Kasumi-1 (cell line): ENCODE data around the gene TMEM163.
"Not testable (repeated sequence)": the region's sequence is repeated elsewhere in the genome, so short reads cannot be mapped to it uniquely, and the experiment has no call there.

Source experiments
- DNase-seq, 2 experiments: peaks; one replicate each; lab custom pipeline; 2025; lab: John Stamatoyannopoulos, UW

Gene TMEM163

DNA sequence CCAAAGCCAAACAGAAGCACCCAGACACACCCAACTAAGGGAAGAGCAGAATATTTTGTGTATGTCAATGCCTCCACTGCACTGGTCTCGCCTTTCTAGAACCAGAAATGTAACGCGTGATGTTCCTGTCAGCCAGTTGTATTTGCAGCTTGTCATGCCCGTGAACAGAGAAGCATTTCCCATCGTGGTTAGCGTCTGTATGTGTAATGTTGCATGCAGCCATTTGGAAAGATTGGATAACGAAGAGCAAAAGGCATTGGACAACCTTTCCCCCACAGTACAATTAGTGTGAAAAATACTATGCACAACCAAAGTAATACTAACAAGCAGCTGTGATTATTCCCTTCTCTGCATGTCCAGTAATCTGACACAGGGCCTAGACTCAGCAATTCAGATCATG is 140.5 kb downstream of the TMEM163 start:
- no peak for DNase-seq

DNA sequence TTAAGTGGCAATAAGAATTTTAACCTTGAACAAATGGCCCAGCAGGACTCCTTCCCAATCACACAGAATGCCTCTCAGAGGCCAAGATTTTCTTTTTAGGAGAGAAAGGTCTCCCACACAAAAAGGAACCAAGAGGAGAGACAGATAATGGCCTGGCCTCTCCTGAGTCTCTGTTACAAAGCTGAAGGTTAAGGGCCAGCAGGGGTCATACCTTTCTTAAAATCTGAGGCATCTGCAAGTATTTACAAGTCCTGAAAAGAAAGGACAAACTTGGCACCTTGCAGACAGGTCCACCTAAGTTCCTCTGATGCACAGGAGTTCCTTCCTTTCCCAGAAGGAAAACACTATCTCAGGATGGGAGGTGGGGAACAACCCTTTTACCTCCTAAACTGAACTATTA is 142.3 kb downstream of the TMEM163 start:
- DNase-seq: no peak

DNA sequence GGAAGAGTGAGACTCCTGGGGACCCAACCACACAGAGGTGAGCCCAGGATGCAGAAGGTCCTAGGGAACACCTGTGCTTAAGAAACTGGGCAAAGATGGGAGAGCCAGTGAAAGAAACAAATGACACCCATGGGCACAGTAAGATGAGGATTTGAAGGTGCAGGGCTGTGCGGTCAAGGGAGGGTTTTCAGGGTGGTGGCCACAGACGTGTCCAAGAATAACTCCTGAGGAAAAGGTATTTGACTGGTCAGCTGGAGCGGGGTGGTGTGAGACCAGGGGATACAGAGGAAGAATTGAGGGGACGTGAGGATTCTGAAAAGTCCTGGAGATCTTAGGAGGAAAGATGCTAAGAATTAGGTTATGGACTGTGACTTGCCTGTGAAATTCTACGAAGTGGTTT is 142.9 kb downstream of the TMEM163 start:
- DNase-seq: no peak

DNA sequence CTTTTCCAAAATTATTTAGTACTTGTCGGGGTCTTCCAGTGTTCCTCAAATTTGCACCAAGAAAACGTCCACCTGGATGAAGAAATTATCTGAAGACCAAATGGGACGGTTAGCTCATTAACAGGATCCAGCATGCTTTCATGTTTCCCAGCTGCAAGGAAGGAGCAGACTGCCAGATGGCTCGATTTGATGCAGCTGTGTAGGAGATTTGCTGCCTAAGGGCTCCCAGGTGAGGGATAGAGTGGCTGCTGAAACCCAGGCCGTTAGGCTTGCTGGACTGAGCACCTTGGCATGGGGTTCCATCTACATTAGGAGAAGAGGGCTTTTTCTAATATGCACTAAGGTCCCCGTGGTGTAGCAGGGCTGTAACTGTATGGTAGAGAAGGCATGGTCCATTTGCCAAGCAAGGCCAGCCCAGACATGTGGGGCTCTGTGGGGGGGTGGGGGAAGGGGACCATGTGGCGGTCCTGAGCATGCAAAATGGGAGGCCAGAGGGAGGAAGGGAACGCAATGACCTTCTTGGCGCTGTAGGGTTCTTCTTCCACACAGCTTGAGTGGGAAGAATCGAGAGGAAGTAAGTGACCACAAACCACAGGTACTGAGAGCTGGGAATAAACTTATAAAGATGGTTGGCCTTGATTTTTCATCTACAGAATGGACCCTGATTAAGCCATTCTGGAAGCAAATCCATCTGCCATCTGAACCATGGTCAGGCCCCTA is 144.0 kb downstream of the TMEM163 start:
- no peak for DNase-seq

DNA sequence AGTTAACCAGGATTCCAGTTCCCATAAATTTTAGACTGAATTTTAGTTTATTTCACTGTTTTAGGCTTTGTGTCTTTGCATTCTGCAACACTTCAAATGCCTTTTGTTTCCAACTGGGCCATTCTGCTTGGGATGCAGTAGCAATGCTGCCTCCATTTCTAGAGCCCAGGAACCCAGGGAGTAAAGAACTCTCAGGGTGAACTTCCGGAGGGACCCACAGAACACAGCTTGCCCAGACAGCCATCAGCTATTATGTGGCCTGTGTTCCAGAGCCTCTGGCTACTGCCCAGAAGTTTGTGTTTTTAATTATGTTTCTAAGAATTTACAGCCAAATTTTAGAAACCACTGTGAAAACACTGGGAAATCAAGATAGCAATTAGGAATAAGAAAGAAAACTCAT is 145.1 kb downstream of the TMEM163 start:
- DNase-seq: no peak

DNA sequence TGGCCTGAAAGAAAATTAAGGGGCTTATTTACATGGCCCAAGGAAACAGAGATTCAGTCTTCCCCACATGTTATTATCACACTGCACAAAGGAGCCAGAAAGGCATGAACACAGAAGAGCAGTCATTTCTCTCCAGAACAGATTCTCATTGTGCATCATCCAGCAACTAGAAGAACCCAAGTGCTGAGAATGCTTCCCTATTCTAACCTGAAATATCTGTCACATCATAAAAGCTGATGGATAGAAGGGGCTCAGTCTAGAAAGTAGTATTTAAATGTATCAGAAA is 145.8 kb downstream of the TMEM163 start:
- no peak for DNase-seq

DNA sequence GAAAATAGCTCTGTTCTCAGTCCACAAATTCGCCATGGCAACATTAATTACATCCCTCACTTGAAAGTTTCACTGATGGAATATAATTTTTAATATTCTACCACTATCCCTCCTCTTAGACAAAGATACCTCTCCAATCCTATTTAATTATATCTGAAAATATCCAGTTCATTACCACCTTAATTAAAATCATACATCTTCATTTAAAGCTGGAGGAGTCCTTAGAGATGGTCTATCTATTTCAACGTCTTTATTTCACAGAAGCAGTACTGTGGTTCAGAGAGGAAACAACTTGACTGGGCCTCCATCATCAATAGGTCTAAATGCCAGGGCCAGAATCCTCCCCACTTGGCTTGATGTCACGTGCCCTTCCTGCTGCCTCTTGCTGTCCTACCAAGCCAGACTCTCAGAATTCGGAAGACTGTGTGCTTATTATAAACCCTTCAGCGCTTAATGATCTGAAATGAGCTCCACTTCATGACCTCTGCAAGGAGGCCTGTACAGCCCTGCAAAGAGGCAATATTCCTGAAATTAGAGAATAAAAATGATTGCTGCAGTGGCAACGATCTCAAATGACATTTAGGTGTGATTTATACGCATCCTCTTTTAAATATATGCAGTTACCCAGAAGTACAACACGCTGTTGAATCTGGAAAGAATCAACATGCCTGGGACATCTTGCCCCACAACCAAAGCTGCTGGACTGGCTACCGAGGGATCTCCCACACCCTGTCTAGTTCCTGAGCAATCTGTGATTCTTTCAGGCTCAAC is 146.3 kb downstream of the TMEM163 start:
- DNase-seq: no peak

DNA sequence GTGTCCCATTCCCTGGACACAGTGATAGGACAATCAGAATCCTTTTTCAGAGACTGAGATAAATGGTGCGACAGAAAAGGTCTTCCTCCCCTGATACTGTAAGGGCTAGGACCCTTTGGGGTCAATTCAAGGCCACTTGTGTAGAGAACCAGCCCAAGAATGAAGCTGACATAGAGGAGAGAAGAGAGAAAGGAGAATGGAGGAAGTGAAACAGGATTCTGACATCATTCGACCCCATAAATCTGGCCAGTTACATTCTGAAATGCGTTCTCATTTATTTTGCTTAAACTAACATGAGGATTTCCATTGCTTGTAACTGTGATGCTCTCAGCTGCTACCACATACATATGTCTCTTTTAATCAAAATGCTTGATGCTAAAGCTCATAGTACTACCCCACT is 148.1 kb downstream of the TMEM163 start:
- DNase-seq: no peak

DNA sequence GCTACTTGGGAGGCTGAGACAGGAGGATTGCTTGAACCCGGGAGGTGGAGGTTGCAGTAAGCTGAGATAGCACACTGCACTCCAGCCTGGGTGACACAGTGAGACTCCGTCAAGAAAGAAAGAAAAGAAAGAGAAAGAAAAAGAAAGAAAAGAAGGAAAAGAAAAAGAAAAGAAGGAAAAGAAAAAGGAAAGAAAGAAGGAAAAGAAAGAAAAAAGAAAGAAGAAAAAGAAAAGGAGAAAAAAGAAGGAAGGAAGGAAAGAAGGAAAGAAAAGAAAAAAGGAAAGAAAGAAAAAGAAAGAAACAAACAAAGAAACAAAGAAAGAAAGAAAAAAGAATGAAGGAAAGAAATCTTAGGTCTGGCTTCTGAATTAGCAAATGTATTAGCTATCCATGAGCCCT is 150.4 kb downstream of the TMEM163 start:
- no peak for DNase-seq

DNA sequence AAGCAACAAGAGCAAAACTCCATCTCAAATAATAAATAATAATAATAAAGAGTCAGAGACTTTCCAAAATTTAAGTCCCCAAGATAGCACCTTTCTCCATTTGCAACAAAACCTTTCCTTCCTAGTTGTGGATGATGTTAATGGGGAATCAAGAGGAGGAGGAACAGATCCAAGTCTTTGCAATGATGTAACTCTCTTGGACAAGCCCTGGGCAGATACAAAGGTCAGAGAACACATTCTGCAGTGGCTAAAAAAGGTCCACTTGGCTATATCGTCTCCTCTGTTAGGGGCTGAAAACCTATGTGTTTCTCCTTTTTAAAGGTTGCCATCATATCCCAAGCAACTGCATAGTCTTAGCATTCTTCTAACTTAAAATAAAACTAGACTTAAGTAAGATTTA is 151.1 kb downstream of the TMEM163 start:
- no peak for DNase-seq

DNA sequence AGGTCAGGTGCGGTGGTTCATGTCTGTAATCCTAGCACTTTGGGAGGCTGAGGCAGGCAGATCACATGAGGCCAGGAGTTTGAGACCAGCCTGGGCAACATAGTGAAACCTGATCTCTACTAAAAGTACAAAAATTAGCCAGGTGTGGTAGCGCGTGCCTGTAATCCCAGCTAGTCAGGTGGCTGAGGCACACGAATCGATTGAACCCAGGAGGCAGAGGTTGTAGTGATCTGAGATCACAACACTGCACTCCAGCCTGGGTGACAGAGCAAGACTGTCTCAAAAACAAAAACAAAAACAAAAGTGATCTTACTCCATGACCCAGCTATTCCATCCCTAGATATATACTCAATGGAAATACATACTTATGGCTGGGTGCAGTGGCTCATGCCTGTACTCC is 153.8 kb downstream of the TMEM163 start:
- not testable (repeated sequence) for DNase-seq

DNA sequence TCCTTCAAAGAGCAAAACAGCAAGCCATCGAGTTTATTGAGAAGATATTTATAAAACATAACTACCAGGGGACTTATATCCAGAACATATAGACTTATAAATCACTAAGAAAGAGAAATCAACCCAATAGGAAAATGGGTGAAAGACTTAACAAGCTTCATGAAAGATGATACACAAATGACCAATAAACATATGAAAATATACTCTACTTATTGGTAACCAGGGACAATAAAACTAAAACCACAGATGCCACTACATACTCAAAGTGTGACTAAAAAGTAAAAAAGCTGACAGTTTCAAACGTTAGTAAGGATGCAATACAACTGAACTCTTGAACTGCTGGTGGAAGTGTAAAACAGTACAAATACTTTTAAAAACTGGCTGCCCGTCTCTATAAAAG is 154.3 kb downstream of the TMEM163 start:
- no peak for DNase-seq

DNA sequence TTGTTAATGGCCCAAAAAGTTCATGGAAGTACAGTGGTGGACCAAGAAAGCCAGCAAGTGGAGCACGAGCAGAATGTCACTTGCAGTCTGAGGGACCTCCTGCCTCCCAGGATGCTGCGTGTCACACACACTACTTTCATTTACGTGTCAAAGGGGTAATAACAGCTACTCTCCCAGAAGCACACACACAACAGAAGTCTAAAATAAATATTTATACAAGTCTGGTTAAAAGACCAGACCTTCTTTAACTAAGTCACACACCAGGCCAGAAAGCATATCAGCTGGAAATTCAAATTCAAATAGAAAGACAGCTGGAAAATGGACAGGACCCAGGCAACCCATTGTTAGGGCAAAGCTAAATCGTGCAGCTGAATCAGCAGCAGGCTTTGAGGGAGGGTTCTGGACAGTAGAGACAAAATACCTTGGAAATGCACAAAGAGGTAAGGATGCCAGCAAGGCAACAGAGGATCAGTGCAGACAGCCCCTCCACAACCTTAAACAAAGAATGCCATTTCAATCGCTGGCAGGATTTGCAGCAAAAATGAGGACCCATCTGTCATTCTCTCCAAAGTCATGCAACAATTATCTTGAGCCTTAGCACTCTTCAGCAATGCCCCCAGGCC is 160.5 kb downstream of the TMEM163 start:
- DNase-seq: no peak

DNA sequence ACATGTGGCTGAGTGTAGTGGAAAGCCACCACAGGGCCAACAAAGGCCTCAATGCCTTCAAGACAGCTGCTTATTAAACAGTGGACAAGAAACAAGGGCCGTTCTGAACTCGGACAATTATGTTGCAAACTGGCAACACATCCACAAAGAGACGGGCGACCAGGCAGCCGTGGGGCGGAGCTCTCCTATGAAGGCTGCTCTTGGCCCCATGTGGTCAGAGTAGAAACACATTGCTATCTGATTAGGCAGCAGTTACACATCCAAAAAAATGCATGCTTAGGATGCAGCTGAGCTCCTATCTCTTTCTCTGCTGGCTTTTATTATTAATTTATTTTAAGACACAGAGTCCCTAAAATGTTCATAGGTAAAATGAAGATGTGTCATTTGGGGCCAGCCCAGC is 163.4 kb downstream of the TMEM163 start:
- no peak for DNase-seq

DNA sequence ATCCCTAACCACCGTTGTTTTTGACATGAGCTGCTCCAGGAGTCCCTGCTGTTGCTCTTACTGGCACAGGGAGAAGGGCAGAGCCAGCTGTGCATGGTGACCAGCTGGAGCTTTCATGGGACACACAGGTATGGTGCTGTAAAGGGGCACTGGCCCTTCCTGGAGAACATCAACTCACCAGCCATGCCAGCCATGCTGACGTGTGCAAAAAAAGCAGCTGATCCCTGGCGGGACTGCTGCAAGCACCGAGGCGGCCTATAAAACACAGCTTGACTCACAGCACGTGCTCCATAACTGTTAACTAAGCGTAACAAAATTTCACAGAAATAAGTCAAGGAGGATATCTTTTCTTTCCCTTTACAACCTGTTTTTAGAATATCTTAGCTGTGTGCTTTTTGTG is 165.1 kb downstream of the TMEM163 start:
- no peak for DNase-seq

DNA sequence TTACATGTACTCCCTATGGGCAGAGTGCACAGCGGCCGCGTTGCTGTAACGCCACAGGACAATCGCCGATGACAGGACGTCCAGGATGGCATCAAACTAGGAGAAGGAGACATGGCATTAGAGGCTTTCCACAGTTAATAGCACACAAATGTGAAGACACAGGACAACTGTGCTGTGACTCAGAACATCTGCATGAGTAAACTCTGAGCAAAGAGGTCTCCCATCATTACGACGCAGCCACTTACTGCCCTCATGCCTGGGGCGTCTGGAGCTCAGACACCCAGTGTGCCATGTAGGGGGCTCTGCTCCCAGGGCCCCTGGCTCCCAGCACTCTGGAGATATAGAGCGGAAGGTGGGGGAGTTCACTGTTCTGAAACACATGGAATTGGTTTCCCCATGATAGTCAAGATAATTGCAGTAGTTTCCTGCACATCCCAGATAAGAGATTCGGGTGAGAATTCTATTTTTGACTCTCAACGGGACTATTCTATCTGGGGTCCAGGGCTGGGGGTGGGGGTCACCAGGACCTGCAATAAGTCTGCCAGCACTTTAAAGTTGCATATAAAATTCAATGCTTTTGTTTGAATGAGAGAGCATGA is 168.1 kb downstream of the TMEM163 start:
- no peak for DNase-seq

DNA sequence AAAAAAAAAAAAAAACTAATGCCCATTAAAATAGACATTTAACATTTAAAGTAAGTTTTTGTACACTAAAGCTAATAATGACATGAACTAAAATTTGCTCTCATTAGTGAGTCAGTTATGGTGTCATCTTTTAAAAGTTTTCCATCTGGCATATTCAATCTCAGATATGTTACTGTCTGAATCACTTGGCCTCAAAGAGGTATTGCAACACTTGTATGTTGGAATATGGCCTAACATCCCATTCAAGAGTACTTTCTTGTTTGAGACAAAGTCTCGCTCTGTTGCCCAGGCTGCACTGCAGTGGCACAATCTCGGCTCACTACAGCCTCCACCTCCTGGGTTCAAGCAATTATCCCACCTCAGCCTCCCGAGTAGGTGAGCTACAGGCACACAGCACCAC is 169.7 kb downstream of the TMEM163 start:
- no peak for DNase-seq

DNA sequence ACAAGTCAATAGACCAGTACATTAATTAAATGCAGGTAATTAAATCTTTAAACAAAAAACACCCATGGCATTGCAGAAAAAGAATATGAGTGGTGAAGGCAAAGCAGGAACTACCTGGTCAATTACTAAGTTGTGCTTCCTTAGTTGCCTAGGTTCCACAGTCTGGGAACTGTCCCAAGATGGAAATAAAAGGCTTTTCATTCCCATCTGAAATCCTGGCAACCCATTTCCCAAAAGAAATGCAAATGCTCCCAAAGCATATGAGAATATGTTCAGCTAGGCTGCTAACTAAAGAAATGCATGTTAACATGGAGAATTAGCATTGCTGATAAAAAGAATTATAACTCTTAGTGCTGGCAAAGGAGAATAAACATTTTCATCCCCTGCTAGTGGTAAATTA is 177.8 kb downstream of the TMEM163 start:
- no peak for DNase-seq

DNA sequence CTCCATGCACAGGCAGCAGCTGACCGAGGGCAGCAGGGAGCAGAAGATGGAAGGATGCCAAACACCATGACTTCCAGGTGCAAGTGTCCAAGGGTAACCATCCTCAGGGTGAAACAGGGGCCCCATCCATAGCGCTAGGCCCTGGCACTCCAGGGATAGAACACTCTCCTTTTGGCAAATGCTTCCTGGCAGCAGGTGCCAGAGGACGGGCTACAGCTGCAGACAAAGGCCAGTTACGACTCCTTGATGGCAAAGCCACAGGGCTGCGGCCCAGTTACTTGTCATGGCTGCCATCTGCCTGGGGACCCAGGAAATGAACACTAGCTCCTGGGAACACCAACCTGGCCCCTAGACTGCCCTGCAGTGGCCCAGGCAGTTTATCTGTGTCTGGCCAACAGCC is 178.8 kb downstream of the TMEM163 start:
- no peak for DNase-seq

DNA sequence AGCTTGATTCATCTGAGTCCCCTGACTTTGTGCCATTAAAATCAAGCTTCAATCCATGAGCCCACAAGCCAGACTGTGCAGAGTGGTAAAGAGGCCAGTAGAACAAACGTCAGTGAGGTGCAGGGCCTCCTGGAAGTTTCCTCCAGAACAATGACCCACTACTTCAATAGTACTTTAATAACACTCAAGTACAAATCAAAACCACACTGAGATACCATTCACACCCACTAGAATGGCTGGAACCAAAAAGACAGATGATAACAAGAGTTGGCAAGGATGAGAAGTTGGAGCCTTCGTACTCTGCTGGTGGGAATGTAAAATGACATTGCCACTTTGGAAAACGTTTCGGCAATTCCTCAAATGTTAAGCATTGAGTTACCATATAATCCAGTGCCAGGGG is 181.1 kb downstream of the TMEM163 start:
- DNase-seq: no peak

DNA sequence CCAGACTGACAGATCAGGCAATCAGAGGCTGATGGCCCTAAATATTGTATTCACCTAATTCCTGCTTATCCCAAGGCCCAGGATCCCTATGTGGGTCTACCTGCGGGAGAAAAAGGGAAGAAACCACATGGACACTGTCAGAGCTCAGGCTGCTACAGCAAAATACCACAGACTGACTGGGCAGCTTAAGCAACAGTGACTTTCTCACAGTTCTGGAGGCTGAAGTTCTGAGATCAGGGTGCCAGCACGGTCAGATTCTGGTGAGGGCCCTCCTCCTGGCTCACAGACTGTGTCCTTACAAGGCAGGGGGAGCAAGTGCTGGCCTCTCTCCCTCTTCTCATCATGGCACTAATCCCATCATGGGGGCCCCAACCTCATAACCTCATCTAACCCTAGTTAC is 181.7 kb downstream of the TMEM163 start:
- no peak for DNase-seq

DNA sequence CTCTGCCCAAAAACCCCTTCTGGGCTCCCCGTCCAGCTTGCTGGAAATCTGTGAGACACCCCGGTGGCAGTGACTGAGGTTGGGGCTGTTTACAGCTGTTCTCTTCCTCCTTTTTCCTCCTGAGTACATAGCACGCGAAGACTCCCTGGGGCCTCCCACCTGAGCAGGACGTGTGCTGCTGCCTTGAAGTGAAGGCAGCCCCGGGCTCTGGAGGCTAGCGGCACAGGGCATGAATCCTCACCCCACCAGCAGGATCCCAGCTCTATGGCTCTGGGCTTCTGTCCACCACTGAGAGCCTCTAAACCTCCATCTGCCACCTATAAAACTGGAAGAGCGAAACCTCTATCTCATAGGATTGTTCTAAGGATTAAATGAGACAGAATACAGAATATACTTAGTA is 182.5 kb downstream of the TMEM163 start:
- DNase-seq: no peak

DNA sequence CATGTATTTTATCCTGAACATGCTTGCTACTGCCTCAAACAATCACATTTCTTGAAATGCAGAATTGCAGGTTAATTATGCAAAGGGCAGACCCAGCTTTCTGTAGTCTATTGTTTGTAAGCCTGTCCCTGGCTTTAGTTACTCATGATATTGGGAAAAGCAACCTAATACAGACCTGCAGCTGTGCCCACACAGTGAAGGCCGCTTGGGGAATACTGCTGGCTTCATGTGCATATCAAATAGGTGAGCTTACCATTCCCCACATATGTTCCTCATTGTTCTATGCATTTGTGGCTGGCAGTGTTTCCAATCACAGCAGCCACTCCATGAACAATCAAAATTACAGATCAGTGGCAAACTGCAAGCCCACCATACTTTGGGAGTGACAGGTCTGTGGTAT is 186.3 kb downstream of the TMEM163 start:
- DNase-seq: no peak
